Measurements from ENCODE around the gene VSX2.
A peak's percentile ranks its signal among the peaks of the same experiment; 100 is the strongest.

VSX2 gene

DNA sequence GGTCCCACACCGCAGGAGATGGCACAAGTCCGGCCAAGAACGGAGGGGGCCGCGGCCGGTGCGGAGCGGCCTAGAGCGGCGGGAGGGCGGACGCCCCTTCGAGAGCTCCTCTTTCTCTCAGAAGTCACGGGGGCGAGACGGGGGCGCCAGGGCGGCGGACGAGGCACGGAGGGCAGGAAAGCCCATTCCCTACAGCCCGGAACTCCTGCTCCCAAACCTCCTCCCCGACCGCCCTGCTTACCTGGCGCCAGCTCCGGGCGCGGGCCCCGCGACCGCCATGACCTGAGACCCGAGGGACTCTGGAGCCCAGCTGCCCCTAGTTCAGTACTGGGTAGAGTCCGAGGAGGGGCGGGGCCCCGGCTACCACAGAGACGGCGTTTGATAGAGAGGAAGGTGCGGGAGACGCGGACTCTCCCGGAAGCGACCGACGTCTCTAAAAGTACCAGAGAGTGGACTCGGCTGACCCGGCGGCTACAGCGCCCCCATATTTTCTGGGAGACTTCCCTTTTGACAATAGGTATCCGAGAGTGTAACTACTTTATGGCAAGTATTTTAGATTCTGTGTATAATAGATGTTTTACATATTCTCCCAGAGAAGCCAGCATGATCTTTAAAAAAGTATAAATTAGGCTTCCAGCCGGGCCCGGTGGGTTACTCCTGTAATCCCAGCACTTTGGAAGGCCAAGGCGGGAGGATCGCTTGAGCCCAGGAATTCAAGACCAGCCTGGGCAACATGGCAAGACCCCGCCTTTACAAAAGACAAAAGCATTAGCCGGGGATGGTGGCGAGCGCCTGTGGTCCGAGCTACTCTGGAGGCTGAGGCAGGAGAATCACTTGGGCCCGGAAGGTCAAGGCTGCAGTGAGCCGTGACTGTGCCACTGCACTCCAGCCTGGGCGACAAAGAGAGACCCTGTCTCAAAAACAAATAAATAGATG lies 63.7 kb downstream of the VSX2 start, which contains the start of gene ABCD4 (continued):
- TF ChIP-seq ZNF843 (tag by site-specific recombination; IDR thresholded peaks at IDR 0.05) (0 out of 2 replicates have a peak, but pooled peaks have one; percentile 27), SCRT1 (tag by site-specific recombination; IDR thresholded peaks at IDR 0.05; ENCODE audit: borderline replicate concordance) (no peak), WT1 (tag by site-specific recombination; IDR thresholded peaks at IDR 0.05) (no peak; the same call in 1 of the 2 replicates), ZNF10 (tag by site-specific recombination; IDR thresholded peaks at IDR 0.05) (no peak), OVOL3 (tag by site-specific recombination; IDR thresholded peaks at IDR 0.05) (0 out of 2 replicates have a peak, but pooled peaks have one; percentile 16), ZNF621 (tag by site-specific recombination; IDR thresholded peaks at IDR 0.05) (no peak), ZNF548 (tag by site-specific recombination; IDR thresholded peaks at IDR 0.05) (no peak), ZNF629 (tag by site-specific recombination; IDR thresholded peaks at IDR 0.05) (no peak; the same call in 1 of the 2 replicates), ZNF335 (tag by site-specific recombination; conservative IDR thresholded peaks at IDR 0.05) (peak; percentile 58), GLI4 (tag by site-specific recombination; IDR thresholded peaks at IDR 0.05) (no peak), MEIS1 (CRISPR knock-in tag; IDR thresholded peaks at IDR 0.05; ENCODE audit: borderline replicate concordance) (no peak), ZNF239 (tag by site-specific recombination; IDR thresholded peaks at IDR 0.05) (no peak), ZBTB20 (tag by site-specific recombination; IDR thresholded peaks at IDR 0.05) (peak; percentile 37; the same call in 1 of the 2 replicates), SP7 (tag by site-specific recombination; IDR thresholded peaks at IDR 0.05) (peak; percentile 67), ZBTB17 (tag by site-specific recombination; IDR thresholded peaks at IDR 0.05) (0 out of 2 replicates have a peak, but pooled peaks have one; percentile 19)
- TF ChIP-seq, protein P1, sequence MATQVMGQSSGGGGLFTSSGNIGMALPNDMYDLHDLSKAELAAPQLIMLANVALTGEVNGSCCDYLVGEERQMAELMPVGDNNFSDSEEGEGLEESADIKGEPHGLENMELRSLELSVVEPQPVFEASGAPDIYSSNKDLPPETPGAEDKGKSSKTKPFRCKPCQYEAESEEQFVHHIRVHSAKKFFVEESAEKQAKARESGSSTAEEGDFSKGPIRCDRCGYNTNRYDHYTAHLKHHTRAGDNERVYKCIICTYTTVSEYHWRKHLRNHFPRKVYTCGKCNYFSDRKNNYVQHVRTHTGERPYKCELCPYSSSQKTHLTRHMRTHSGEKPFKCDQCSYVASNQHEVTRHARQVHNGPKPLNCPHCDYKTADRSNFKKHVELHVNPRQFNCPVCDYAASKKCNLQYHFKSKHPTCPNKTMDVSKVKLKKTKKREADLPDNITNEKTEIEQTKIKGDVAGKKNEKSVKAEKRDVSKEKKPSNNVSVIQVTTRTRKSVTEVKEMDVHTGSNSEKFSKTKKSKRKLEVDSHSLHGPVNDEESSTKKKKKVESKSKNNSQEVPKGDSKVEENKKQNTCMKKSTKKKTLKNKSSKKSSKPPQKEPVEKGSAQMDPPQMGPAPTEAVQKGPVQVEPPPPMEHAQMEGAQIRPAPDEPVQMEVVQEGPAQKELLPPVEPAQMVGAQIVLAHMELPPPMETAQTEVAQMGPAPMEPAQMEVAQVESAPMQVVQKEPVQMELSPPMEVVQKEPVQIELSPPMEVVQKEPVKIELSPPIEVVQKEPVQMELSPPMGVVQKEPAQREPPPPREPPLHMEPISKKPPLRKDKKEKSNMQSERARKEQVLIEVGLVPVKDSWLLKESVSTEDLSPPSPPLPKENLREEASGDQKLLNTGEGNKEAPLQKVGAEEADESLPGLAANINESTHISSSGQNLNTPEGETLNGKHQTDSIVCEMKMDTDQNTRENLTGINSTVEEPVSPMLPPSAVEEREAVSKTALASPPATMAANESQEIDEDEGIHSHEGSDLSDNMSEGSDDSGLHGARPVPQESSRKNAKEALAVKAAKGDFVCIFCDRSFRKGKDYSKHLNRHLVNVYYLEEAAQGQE (tag by site-specific recombination; IDR thresholded peaks at IDR 0.05) = no peak; the same call in 1 of the 2 replicates
- TF ChIP-seq, protein P2, sequence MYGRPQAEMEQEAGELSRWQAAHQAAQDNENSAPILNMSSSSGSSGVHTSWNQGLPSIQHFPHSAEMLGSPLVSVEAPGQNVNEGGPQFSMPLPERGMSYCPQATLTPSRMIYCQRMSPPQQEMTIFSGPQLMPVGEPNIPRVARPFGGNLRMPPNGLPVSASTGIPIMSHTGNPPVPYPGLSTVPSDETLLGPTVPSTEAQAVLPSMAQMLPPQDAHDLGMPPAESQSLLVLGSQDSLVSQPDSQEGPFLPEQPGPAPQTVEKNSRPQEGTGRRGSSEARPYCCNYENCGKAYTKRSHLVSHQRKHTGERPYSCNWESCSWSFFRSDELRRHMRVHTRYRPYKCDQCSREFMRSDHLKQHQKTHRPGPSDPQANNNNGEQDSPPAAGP (tag by site-specific recombination; IDR thresholded peaks at IDR 0.05) = peak; percentile 50; the same call in 1 of the 2 replicates
- TF ChIP-seq, protein P3, sequence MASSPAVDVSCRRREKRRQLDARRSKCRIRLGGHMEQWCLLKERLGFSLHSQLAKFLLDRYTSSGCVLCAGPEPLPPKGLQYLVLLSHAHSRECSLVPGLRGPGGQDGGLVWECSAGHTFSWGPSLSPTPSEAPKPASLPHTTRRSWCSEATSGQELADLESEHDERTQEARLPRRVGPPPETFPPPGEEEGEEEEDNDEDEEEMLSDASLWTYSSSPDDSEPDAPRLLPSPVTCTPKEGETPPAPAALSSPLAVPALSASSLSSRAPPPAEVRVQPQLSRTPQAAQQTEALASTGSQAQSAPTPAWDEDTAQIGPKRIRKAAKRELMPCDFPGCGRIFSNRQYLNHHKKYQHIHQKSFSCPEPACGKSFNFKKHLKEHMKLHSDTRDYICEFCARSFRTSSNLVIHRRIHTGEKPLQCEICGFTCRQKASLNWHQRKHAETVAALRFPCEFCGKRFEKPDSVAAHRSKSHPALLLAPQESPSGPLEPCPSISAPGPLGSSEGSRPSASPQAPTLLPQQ (tag by site-specific recombination; IDR thresholded peaks at IDR 0.05) = 0 out of 2 replicates have a peak, but pooled peaks have one; percentile 48
- TF ChIP-seq, protein P4, sequence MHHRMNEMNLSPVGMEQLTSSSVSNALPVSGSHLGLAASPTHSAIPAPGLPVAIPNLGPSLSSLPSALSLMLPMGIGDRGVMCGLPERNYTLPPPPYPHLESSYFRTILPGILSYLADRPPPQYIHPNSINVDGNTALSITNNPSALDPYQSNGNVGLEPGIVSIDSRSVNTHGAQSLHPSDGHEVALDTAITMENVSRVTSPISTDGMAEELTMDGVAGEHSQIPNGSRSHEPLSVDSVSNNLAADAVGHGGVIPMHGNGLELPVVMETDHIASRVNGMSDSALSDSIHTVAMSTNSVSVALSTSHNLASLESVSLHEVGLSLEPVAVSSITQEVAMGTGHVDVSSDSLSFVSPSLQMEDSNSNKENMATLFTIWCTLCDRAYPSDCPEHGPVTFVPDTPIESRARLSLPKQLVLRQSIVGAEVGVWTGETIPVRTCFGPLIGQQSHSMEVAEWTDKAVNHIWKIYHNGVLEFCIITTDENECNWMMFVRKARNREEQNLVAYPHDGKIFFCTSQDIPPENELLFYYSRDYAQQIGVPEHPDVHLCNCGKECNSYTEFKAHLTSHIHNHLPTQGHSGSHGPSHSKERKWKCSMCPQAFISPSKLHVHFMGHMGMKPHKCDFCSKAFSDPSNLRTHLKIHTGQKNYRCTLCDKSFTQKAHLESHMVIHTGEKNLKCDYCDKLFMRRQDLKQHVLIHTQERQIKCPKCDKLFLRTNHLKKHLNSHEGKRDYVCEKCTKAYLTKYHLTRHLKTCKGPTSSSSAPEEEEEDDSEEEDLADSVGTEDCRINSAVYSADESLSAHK (tag by site-specific recombination; IDR thresholded peaks at IDR 0.05) = no peak
- TF ChIP-seq, protein P5, sequence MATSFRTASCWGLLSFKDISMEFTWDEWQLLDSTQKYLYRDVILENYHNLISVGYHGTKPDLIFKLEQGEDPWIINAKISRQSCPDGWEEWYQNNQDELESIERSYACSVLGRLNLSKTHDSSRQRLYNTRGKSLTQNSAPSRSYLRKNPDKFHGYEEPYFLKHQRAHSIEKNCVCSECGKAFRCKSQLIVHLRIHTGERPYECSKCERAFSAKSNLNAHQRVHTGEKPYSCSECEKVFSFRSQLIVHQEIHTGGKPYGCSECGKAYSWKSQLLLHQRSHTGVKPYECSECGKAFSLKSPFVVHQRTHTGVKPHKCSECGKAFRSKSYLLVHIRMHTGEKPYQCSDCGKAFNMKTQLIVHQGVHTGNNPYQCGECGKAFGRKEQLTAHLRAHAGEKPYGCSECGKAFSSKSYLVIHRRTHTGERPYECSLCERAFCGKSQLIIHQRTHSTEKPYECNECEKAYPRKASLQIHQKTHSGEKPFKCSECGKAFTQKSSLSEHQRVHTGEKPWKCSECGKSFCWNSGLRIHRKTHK (tag by site-specific recombination; IDR thresholded peaks at IDR 0.05) = no peak
- TF ChIP-seq, protein P6, sequence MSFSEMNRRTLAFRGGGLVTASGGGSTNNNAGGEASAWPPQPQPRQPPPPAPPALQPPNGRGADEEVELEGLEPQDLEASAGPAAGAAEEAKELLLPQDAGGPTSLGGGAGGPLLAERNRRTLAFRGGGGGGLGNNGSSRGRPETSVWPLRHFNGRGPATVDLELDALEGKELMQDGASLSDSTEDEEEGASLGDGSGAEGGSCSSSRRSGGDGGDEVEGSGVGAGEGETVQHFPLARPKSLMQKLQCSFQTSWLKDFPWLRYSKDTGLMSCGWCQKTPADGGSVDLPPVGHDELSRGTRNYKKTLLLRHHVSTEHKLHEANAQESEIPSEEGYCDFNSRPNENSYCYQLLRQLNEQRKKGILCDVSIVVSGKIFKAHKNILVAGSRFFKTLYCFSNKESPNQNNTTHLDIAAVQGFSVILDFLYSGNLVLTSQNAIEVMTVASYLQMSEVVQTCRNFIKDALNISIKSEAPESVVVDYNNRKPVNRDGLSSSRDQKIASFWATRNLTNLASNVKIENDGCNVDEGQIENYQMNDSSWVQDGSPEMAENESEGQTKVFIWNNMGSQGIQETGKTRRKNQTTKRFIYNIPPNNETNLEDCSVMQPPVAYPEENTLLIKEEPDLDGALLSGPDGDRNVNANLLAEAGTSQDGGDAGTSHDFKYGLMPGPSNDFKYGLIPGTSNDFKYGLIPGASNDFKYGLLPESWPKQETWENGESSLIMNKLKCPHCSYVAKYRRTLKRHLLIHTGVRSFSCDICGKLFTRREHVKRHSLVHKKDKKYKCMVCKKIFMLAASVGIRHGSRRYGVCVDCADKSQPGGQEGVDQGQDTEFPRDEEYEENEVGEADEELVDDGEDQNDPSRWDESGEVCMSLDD (tag by site-specific recombination; IDR thresholded peaks at IDR 0.05) = peak; percentile 48; the same call in 1 of the 2 replicates
